Measurements from ENCODE around the gene AFAP1L1.

DNA sequence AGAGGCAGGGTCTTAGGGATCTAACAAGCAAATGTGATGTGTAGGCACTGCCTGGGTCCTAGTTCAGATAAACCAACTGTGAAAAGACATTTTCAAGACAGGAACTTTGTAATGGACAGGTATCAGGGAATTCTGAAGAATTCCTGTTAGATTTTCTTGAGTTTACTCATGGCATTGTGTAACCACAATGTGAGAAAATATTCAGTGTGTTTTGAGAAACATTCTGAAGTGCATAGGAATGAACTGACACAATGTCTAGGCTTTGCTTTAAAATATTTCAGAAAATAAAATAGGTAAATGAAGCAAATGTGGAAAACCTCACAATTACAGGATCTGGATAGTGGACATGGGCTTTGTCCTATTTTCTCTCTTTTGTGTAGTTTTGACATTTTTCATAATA is 15.2 kb upstream of the AFAP1L1 start:
- TF ChIP-seq, protein P1, sequence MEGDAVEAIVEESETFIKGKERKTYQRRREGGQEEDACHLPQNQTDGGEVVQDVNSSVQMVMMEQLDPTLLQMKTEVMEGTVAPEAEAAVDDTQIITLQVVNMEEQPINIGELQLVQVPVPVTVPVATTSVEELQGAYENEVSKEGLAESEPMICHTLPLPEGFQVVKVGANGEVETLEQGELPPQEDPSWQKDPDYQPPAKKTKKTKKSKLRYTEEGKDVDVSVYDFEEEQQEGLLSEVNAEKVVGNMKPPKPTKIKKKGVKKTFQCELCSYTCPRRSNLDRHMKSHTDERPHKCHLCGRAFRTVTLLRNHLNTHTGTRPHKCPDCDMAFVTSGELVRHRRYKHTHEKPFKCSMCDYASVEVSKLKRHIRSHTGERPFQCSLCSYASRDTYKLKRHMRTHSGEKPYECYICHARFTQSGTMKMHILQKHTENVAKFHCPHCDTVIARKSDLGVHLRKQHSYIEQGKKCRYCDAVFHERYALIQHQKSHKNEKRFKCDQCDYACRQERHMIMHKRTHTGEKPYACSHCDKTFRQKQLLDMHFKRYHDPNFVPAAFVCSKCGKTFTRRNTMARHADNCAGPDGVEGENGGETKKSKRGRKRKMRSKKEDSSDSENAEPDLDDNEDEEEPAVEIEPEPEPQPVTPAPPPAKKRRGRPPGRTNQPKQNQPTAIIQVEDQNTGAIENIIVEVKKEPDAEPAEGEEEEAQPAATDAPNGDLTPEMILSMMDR (IDR thresholded peaks at IDR 0.05; ENCODE audit: low read depth, low read length, missing input control), result no peak
- TF ChIP-seq HNF4G (IDR thresholded peaks at IDR 0.05) (no peak), EGR1 (IDR thresholded peaks at IDR 0.05; ENCODE audit: low read depth in 2 of 2) (no peak), TAF1 (conservative IDR thresholded peaks at IDR 0.05) (no peak), JUND (IDR thresholded peaks at IDR 0.05) (no peak), NR2F2 (IDR thresholded peaks at IDR 0.05) (no peak), FOXA1 (IDR thresholded peaks at IDR 0.05) (no peak), YY1 (IDR thresholded peaks at IDR 0.05) (no peak), RAD21 (IDR thresholded peaks at IDR 0.05) (no peak), SP1 (IDR thresholded peaks at IDR 0.05) (no peak)
- TF ChIP-seq, protein P2, sequence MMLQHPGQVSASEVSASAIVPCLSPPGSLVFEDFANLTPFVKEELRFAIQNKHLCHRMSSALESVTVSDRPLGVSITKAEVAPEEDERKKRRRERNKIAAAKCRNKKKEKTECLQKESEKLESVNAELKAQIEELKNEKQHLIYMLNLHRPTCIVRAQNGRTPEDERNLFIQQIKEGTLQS (IDR thresholded peaks at IDR 0.05), result no peak
- TF ChIP-seq, protein P3, sequence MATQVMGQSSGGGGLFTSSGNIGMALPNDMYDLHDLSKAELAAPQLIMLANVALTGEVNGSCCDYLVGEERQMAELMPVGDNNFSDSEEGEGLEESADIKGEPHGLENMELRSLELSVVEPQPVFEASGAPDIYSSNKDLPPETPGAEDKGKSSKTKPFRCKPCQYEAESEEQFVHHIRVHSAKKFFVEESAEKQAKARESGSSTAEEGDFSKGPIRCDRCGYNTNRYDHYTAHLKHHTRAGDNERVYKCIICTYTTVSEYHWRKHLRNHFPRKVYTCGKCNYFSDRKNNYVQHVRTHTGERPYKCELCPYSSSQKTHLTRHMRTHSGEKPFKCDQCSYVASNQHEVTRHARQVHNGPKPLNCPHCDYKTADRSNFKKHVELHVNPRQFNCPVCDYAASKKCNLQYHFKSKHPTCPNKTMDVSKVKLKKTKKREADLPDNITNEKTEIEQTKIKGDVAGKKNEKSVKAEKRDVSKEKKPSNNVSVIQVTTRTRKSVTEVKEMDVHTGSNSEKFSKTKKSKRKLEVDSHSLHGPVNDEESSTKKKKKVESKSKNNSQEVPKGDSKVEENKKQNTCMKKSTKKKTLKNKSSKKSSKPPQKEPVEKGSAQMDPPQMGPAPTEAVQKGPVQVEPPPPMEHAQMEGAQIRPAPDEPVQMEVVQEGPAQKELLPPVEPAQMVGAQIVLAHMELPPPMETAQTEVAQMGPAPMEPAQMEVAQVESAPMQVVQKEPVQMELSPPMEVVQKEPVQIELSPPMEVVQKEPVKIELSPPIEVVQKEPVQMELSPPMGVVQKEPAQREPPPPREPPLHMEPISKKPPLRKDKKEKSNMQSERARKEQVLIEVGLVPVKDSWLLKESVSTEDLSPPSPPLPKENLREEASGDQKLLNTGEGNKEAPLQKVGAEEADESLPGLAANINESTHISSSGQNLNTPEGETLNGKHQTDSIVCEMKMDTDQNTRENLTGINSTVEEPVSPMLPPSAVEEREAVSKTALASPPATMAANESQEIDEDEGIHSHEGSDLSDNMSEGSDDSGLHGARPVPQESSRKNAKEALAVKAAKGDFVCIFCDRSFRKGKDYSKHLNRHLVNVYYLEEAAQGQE (IDR thresholded peaks at IDR 0.05), result no peak

All from liver (tissue), 3 donors.